GM19328 (cell line): Measurements from ENCODE around the gene SLC16A12.
"Not testable (repeated sequence)": the region's sequence is repeated elsewhere in the genome, so short reads cannot be mapped to it uniquely, and the experiment has no call there.

Experiments
- ATAC-seq: cut with Tn5 transposase; IDR thresholded peaks from one replicate; pipeline ENCODE4 v1.9.1; 2021; ENCODE audit warnings: mild to moderate bottlenecking, moderate library complexity; ENCODE audit not compliant: unreplicated experiment

SLC16A12 gene

DNA sequence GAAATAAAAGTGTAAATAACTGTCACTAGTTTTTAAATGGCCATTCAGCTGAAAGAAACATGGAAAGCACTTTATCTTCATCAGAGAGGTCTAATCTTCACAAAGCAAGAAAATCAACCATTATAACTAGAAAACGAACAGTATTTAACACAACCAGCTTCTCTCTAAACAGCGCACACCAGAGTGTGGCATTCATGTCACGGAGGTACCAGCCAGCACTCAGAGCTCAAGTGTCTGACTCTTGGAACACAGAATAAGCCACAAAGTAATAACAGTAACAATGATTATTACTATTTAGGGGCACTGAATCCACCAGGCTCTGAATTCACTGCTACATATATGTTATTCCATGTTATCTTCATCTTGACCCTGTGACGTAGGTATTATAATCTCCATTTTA lies 60.9 kb downstream of the SLC16A12 start:
- no peak for ATAC-seq

DNA sequence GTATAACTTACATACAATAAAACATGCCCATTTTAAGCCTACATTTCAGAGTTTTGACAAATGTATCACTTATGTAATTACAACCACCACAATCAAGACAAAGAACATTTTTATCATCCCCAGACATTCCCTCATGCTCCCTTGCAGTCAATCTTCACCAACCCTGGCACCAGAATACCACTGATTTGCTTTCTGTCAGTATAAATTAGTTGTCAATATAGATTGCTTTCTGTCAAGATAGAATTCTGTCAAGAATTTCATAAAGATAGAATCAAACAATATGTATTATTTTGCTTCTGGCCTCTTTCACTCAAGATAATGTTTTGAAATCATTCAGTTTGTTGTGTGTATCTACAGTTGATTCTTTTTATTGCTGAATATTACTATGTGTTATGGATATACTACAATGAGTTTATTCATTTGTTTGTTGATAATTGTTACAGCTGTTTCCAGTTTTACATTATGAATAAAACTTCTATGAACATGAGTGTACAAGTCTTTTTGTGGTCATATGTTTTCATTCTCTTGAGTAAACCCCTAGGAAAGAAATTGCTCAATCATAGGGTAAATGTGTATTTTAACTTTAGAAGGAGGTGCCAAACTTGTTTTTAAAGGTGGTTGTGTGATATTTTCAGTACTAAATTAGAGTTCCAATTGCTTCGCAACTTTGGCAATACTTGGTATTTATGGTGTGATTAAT lies 64.1 kb downstream of the SLC16A12 start:
- no peak for ATAC-seq

DNA sequence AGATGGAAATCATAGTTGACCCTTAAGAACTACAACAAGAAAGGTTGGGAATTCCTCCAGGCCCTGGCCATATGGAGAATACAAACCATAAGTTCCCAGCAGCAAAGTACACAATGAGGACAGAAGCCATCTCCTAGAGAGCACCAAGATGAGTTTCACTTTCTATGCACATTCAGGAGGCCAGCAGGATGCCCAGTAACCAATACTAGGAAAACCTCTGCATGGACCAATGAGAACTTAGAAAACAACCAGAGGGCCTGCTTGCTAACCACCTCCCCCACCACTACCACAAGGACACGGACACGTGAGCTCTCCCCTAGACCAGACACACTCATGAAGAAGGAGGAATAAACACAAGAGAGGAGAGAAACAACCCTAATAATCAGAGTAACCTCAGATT lies 64.8 kb downstream of the SLC16A12 start:
- ATAC-seq: no peak

DNA sequence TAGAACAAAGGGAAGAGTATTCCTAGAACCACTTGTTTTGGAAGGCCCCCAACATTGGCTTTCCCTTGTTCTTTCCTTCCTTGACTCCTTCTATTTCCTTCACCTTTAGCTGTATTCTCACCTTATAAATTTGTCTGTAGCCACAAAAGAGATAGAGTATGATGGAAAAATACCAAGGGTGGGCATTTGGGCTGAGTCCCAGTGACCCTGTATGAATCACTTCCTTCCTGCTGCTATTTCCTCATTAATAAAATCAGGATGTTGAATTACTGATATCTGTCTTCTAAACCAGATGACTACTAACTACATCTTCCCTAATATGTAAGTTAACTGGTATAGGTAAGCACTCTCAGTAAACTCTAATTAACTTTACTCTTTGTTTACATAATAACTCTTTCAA lies 65.9 kb downstream of the SLC16A12 start:
- ATAC-seq: no peak

DNA sequence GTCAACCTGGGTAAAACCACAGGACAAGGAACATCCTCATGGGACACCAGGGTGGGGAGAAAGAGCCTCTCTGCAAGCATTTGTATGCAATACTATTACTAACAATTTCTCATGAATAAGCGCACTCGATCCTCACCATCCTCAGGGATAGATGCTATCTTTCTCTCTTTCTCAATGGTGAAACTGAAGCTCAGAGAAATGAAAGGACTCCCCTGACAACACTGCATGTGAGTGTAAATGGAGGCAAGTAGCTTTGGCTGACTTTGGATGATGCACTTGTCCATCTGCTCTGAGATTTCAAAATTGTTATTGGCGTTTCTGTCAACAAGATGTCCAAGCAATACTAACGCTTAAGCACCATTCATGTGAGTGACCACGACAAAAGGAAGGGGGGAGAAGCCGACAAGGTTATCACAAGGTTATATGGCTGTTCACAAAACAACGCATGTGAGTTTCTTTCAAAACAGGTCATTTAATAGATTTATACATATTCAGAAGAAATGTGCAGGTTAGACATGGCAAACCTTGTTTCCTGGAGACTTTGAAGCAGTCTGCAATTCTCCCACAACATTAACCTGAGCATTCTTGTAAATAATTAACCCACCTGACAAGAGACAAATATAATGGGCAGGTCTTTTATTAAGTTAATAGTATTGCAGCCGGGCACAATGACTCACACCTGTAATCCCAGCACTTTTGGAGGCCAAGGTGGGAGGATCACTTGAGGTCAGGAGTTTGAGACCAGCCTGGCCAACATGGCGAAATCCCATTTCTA lies 67.0 kb downstream of the SLC16A12 start:
- no peak for ATAC-seq

DNA sequence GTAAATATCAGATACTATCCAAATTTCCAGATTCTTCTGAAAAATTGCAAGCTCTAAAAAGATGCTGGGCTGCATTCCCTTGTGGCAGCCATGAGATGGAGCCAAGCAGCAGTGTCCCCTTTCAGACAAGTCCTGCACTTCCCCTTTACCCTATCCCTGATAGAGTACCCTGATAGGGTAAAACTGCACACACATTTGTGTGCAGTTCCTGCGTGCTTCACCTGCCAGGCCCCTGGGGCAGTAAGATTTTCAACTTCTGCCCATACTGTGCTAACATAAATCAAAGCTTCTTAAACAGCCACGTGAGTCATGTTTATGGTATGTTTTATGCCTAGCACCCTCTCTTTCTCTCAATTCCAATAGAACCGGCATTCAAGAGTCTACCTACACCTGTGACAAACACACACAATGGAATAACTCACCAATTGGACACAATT lies 68.8 kb downstream of the SLC16A12 start:
- no peak for ATAC-seq

DNA sequence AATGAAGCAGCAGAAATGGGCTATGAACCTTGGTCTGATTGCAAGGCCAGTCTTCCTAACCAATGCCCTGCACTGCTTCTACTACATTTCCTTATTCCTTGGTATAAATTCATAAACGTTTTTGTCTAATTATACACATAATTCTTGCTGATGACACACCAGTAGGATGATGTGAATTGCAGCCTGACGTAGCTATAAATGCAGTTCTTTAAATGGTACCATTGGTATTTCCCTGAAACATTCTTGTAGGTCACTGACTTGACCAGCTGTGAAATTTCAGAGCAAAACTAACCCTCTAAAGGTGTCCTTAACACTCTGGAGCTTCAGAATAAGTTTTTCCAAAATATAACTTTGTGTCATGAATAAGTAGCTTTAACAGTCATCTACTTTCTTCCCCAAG lies 70.2 kb downstream of the SLC16A12 start:
- ATAC-seq: no peak

DNA sequence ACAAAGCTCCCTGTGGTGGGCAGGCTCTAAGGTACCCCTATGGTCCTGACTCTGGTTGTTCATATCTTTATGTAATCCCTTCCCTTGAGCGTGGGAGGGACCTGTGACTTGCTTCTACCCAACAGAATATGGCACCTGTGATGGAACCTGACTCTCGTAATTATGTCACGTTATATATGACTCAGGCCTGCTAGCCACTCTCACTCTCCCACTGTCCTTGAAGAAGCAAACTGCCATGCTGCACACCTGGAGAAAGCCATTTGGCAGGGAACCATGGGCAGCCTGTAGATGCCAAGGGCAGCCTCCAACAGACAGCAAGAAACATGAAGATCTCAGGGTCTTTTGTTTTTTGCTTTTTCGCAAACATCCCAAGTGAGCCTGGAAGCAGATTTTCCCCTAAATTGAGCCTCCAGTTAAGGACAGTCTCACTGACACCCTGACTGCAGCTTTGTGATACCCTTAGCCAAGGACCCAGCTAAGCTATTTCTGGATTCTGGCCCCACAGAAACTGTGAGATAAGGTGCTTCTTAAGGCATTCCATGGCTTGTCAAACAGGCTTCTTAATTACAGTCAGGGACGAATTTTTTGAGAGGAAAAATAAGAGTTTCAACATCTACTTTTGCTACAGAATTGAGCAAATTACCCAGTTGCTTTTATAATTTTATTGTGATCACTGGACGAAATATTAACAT lies 71.4 kb downstream of the SLC16A12 start:
- ATAC-seq: no peak

DNA sequence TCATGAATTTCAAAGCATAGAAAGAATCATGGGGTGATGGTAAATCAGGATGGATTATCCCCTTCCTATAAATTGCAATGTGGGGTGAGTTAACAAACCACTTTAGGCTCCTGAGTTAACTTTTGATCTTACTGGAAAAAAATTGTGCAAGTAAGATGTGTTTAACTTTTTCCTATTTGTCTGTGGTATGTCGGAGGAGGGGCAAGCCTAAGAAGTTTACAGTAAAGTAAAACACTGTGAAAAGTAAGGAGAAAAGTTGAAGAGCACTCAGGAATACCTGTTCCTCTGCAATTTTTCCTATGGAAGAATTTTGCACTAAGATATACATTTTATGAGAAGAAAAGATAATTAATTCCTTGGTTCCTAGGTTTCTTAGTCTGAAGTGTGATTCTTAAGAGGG lies 76.6 kb downstream of the SLC16A12 start:
- ATAC-seq: no peak

DNA sequence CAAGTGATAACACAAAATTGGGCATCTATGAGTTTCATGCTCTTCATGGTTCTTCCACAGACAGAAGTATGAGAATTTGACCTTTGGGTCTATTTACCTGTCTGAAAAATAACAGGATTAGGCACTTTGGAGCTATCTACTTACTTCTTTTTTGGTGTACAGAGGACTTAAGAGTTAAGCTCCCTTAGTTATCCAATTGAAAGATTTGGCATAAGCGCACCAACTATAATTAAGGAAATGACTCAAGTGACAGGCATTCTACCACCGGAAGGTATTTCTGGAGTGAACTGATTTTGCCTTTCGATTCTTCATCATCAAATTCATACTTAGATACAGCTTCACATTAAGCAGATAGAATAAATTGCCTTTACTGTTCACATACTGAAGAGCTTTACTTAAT lies 77.1 kb downstream of the SLC16A12 start:
- ATAC-seq: no peak

DNA sequence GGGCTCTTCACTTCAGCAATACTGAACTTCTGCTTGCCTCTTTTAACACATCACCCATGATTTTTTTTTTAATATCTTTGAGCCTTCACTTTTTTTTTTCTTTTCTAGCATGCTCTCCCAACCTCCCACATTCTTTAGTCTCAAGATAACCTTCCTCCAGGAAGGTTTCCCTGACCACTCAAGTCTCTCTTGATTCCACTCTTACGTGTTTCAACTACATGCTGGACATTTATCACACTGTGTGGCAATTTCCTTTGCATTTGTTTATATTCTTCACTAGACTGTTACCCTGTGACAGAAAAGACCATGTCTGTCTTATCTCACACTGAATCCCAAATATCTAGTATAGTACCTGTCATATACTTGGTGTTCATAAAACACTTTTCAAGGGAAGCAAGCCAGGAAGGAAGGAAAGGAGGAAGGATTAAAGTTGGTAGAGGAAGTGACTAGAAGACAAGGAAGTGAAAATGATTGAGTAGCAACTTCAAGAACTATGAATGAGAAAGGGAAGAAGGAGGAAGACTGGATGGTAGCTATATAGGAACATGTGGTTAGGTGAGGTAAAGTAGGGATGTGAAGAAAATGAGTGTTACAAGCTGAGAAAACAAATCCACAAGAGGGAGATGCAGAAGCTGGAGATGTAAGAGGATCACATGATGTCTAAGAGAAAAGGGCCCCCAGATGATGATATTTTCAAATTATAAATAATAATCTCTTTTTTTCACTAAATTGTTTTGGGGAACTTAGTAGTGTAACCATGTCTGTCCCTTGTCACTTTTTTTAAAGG lies 80.6 kb downstream of the SLC16A12 start:
- ATAC-seq: no peak

DNA sequence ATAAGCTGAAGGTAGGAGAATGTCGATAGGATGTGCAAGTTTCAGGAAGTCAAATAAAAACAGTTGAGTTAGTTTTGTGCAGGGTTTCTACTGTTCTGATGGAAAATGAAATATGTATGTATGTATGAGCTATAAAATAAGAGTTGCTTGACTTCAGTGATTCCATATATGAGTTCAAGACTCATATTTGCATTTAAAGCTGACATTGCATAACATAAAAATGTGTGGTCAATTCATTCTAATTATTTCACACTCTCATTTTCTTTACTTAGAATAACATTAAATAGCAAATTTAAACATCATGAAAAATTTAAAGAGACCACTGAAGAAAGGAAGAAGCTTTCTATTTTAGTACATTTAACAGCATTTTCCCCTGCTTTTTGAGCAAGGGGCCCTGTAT lies 83.2 kb downstream of the SLC16A12 start:
- no peak for ATAC-seq

DNA sequence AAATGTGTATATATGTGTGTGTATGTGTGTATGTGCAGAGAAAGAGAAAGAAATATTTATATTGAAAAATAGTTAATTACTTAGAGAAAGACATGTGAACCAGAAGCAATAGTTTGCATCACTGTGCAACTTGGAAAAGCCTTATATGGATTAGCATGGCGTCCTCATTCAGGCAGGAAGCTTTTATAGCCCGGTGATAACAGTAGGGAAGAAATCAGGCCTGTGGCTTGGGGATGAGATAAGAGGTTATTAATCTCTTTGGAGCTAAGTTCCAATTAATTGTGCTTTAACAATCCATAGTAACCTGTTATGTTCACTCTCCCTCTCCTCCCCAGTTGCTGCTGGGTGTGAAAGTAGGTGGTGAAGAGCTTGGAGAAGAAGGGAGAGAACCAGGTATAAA lies 84.5 kb downstream of the SLC16A12 start:
- ATAC-seq: no peak

DNA sequence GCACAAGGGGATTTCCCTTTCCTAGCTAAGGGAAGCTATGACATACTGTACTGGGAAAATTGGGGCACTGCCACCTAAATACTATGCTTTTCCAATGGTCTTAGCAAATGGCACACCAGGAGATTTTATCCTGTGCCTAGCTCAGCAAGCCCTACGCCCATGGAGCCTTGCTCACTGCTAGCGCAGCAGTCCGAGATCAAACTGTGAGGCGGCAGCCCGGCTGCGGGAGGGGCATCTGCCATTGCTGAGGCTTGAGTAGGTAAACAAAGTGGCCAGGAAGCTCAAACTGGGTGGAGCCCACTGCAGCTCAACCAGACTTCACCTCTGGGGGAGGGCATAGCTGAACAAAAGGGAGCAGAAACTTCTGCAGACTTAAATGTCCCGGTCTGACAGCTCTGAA lies 90.6 kb downstream of the SLC16A12 start:
- ATAC-seq: not testable (repeated sequence)

DNA sequence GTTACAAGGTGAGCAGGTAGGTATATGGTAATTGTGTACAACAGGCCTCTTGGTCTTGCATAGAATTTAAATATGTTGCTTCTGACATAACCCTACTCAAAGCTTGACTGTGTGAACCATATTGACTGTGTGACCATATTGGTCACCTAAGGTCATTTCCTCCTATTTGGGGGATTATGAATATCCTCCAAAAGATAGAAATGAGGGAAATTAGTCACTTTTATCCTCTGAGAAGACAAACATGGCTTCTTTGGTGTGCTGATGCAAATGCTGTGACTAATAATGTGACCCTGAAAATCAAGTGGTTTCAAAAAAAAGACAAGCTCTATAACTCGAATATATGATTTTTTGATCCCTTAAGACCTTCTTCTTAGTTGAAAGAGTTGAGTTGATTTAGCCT lies 93.1 kb downstream of the SLC16A12 start:
- ATAC-seq: no peak

DNA sequence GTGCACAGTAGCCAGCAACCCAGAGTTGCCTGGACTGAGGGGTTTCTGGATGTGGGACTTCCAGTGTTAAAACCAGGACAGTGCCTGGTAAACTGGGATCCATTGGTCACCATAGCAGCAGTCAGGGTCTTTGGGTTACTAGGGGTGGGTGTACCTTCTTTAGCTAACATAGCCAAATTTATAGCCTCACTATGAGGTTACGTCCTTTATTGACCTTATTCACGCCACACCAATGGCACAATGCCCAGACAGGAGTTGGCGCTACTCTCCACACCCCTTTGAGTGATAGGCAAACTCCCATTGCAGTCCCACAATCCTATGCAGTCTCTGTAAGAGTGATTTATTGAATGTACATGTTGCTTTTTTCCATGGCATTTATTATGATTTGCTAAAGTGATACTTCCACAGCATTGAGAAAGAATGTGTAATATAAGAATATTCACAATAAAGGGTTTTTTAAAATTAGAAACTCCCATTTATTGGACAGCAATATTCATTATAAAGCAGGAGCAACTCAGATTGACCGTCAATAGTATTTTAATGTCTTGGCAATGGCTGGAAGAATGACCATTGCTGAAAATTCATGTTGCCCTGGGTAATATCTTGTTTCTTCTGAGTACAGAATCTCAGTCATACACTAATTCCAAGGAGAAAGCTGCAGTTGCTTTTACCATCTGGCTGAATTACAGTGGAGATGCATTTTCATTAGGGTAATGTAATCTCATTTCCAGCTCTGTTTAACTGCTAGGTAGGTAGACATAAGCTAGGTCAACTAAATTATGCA lies 95.0 kb downstream of the SLC16A12 start:
- no peak for ATAC-seq

DNA sequence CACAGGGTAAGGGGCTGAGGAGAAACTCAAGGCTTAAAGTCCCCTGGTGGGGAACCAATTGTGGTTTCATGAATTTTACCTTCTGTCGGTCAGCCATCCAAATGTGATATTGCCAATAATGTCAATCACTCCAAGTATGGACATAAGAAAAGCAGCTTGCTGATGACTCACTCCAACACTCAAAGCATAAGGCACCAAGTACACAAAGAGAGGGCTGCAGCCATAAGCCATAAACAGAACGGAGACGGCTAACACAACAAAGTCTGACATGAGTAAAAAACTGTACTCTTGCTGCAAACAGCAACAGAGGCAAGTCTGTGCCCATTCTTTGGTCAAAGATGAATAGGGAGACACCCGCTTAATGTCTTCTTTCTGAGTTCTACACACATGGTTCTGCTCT lies 96.9 kb downstream of the SLC16A12 start:
- no peak for ATAC-seq

DNA sequence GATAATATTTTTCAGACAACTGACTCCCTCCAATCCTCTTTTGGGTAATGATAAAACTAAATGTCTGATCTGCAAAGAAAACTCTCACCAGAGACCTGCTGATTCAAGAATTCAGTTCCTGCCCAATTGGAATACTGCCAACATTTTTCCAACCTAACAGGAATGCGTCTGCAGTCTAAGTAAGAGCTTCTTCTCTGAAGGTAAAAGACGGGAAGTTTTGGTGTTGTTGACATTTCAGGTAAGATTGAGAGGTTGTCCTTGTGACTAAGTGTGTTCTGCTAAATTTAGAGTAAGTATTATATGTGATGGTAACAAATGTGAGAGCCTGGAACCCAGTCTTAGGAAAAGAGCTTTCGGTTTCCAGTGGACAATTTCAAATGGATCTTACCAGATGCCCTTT lies 103.4 kb downstream of the SLC16A12 start:
- no peak for ATAC-seq

DNA sequence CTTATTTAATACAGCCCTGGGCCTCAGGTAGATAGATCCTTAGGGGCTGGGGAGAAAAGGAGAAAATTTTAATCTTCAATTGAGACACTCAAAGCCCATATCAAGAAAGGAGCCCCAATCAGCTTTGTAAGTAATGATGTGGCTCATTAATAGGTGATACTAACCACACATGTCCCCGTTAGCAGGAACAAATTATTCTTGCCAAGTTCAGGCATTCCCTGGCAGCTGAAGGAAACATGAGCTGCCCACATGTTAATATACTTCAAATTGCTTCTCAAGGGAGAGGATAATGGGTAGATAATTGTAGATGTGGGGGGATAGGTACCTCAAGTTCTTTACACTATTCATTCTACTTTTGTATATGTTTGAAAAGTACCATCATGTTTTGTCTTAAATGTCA lies 106.5 kb downstream of the SLC16A12 start:
- no peak for ATAC-seq

DNA sequence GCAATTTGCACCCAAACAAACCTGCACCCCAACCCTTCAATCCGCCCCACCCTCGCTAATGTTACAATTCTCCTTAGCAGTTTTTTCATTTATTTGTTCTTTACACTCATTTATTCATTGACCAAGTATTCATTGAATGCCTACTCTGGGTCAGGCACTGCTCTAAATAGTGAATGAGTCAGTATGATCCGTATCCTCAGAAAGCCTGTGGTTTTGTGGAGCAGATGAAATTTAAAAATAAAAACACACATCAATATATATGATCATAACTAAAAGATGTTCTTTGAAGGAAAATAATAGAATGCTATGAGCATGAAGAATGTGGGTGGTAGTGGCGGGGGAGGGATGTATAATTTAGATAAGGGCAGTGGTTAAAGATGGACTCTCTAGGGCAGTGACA lies 107.8 kb downstream of the SLC16A12 start:
- ATAC-seq: no peak
